Measurements from ENCODE around the gene CEMIP.

DNA sequence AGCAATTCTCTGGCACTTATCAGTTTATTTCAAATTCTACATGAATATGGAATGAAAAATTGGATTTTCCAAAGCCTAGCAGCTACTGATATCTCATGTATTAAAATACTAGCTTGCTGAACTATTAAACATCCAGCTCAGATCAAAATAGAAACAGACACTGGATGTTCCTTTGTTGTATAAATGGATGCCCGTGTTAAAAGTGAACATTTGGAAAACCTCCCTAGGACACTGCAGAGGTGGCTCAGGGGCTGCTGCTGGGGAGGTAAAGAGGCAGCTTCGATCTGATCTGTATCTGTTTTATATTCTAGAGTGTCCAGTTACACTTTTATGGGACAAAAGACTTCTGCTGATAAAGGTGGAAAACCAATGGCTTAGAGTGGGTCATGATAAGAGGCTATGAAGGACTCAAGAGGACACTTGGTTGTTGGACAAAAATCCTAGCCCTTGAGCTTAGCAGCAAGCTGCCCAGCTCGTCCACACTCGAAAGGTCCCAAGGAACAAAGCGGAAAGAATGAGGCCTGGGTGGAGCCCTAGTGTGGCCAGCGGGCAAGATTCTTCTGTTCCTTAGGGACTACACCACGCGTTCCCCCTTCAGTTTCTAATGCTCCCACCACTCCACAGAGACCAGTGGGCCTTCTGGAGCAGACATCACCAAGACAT, 200.5 kb downstream of the CEMIP start:
- no peak for TF ChIP-seq ZNF214 (tag by site-specific recombination; IDR thresholded peaks at IDR 0.05; ENCODE audit: borderline replicate concordance)
- TF ChIP-seq, protein P1, sequence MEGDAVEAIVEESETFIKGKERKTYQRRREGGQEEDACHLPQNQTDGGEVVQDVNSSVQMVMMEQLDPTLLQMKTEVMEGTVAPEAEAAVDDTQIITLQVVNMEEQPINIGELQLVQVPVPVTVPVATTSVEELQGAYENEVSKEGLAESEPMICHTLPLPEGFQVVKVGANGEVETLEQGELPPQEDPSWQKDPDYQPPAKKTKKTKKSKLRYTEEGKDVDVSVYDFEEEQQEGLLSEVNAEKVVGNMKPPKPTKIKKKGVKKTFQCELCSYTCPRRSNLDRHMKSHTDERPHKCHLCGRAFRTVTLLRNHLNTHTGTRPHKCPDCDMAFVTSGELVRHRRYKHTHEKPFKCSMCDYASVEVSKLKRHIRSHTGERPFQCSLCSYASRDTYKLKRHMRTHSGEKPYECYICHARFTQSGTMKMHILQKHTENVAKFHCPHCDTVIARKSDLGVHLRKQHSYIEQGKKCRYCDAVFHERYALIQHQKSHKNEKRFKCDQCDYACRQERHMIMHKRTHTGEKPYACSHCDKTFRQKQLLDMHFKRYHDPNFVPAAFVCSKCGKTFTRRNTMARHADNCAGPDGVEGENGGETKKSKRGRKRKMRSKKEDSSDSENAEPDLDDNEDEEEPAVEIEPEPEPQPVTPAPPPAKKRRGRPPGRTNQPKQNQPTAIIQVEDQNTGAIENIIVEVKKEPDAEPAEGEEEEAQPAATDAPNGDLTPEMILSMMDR (tag by site-specific recombination; IDR thresholded peaks at IDR 0.05): no peak
- no peak for TF ChIP-seq ZNF274 (IDR thresholded peaks at IDR 0.05; ENCODE audit: low read length)
- no peak for TF ChIP-seq ZNF274 (tag by site-specific recombination; IDR thresholded peaks at IDR 0.05; ENCODE audit: borderline replicate concordance)
- no peak for TF ChIP-seq ZNF10 (tag by site-specific recombination; IDR thresholded peaks at IDR 0.05)
- TF ChIP-seq, protein P2, sequence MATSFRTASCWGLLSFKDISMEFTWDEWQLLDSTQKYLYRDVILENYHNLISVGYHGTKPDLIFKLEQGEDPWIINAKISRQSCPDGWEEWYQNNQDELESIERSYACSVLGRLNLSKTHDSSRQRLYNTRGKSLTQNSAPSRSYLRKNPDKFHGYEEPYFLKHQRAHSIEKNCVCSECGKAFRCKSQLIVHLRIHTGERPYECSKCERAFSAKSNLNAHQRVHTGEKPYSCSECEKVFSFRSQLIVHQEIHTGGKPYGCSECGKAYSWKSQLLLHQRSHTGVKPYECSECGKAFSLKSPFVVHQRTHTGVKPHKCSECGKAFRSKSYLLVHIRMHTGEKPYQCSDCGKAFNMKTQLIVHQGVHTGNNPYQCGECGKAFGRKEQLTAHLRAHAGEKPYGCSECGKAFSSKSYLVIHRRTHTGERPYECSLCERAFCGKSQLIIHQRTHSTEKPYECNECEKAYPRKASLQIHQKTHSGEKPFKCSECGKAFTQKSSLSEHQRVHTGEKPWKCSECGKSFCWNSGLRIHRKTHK (tag by site-specific recombination; IDR thresholded peaks at IDR 0.05): no peak
- TF ChIP-seq ZSCAN30 (tag by site-specific recombination; IDR thresholded peaks at IDR 0.05): no peak
- TF ChIP-seq, protein P3, sequence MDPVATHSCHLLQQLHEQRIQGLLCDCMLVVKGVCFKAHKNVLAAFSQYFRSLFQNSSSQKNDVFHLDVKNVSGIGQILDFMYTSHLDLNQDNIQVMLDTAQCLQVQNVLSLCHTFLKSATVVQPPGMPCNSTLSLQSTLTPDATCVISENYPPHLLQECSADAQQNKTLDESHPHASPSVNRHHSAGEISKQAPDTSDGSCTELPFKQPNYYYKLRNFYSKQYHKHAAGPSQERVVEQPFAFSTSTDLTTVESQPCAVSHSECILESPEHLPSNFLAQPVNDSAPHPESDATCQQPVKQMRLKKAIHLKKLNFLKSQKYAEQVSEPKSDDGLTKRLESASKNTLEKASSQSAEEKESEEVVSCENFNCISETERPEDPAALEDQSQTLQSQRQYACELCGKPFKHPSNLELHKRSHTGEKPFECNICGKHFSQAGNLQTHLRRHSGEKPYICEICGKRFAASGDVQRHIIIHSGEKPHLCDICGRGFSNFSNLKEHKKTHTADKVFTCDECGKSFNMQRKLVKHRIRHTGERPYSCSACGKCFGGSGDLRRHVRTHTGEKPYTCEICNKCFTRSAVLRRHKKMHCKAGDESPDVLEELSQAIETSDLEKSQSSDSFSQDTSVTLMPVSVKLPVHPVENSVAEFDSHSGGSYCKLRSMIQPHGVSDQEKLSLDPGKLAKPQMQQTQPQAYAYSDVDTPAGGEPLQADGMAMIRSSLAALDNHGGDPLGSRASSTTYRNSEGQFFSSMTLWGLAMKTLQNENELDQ (tag by site-specific recombination; IDR thresholded peaks at IDR 0.05; ENCODE audit: low read depth): no peak
- no peak for TF ChIP-seq ZNF266 (tag by site-specific recombination; IDR thresholded peaks at IDR 0.05; ENCODE audit: low read depth)
- no peak for TF ChIP-seq ZNF138 (tag by site-specific recombination; IDR thresholded peaks at IDR 0.05; ENCODE audit: borderline replicate concordance)
- no peak for TF ChIP-seq ZNF24 (tag by site-specific recombination; IDR thresholded peaks at IDR 0.05)
- TF ChIP-seq ZNF311 (tag by site-specific recombination; IDR thresholded peaks at IDR 0.05; ENCODE audit: borderline replicate concordance): no peak
- TF ChIP-seq, protein P4, sequence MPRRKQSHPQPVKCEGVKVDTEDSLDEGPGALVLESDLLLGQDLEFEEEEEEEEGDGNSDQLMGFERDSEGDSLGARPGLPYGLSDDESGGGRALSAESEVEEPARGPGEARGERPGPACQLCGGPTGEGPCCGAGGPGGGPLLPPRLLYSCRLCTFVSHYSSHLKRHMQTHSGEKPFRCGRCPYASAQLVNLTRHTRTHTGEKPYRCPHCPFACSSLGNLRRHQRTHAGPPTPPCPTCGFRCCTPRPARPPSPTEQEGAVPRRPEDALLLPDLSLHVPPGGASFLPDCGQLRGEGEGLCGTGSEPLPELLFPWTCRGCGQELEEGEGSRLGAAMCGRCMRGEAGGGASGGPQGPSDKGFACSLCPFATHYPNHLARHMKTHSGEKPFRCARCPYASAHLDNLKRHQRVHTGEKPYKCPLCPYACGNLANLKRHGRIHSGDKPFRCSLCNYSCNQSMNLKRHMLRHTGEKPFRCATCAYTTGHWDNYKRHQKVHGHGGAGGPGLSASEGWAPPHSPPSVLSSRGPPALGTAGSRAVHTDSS (tag by site-specific recombination; IDR thresholded peaks at IDR 0.05): no peak

Data from HEK293 (cell line).